ENCODE data around the gene THSD4. TPM values are rescaled to one million over a fixed set of nuclear protein-coding genes. Genes with fewer than 3 reads are reported as not detected.

THSD4 gene
- total RNA-seq, 1 experiment from 2014 or later, result 29.0 TPM

GRCh38 chr15:71228403-71228802 is 113.1 kb downstream of the THSD4 start:
- Histone ChIP-seq H3K9me3 (ENCODE audit: low read length) (no peaks in the 10 kb centered on the region), H3K9ac (ENCODE audit: low read length) (no peak overlapping the region), H3K4me3 (ENCODE audit: low read length) (no peak overlapping the region), H2AFZ (ENCODE audit: low read length) (no peak overlapping the region), H3K27ac (ENCODE audit: low read length) (no peak overlapping the region), H3K79me2 (ENCODE audit: low read length) (no peaks in the 10 kb centered on the region), H4K20me1 (ENCODE audit: low read length) (no peaks in the 10 kb centered on the region), H3F3A (ENCODE audit: low read length, unreplicated experiment) (no peaks in the 10 kb centered on the region), H3K27me3 (ENCODE audit: low read length) (no peaks in the 10 kb centered on the region), H3K9me2 (replicated peaks; ENCODE audit: low read length) (no peaks in the 10 kb centered on the region), H3K36me3 (ENCODE audit: low read depth, low read length) (no peaks in the 10 kb centered on the region; the same call in 1 of the 2 replicates), H3K4me1 (ENCODE audit: insufficient read depth, low read length) (no peaks in the 10 kb centered on the region), H3K4me2 (ENCODE audit: low read length) (no peak overlapping the region)
- no peak for DNase-seq
- BruUV-seq (replicated peaks), result no TSS peak
- ChIA-PET CTCF (no interaction called here), POLR2A (ENCODE audit: unreplicated experiment) (no interaction called here)
- ATAC-seq, result no peak
- no peak for TF ChIP-seq EZH2 (IDR thresholded peaks at IDR 0.05; ENCODE audit: low read length, unreplicated experiment)
- no peak for TF ChIP-seq CTCF (conservative IDR thresholded peaks at IDR 0.05; ENCODE audit: low read depth, low read length)
- no peak for TF ChIP-seq EZH2phosphoT487 (IDR thresholded peaks at IDR 0.05; ENCODE audit: borderline replicate concordance, low read length)
- intact Hi-C loops (cut with micrococcal nuclease), result no loop called here

DNA sequence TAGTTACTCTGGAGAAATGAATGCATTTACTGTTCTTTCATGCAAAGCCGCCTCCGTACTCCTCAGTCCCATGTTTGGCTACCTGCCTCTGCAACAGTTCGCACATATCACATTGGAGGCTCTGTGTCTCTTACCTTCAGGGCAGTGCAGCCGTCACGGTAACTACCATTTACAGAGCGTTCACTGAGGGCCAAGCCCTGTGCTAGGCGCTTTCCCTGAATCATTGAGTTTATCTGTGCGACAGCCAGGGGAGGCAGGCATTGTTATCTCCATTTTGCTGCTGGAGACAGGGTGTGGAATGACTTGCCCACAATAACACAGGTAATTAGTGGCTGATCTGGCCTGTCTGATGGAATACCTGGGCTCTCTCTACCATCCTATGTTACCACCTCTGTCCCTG is 115.0 kb downstream of the THSD4 start:
- H3K27me3 ChIP-seq (ENCODE audit: low read length), result no peaks in the 10 kb centered on the region
- no peak overlapping the region for H2AFZ ChIP-seq (ENCODE audit: low read length)
- TF ChIP-seq EZH2 (IDR thresholded peaks at IDR 0.05; ENCODE audit: low read length, unreplicated experiment), result no peak
- TF ChIP-seq EZH2phosphoT487 (IDR thresholded peaks at IDR 0.05; ENCODE audit: borderline replicate concordance, low read length), result no peak
- no peak for TF ChIP-seq CTCF (conservative IDR thresholded peaks at IDR 0.05; ENCODE audit: low read depth, low read length)
- no peaks in the 10 kb centered on the region for H3K9me2 ChIP-seq (replicated peaks; ENCODE audit: low read length)
- ATAC-seq, result no peak
- intact Hi-C loops (cut with micrococcal nuclease), result no loop called here
- DNase-seq, result no peak
- POLR2A ChIA-PET (ENCODE audit: unreplicated experiment), result no interaction called here
- no peaks in the 10 kb centered on the region for H3F3A ChIP-seq (ENCODE audit: low read length, unreplicated experiment)
- no peaks in the 10 kb centered on the region; the same call in 1 of the 2 replicates for H3K36me3 ChIP-seq (ENCODE audit: low read depth, low read length)
- CTCF ChIA-PET, result no interaction called here
- no peaks in the 10 kb centered on the region for H3K79me2 ChIP-seq (ENCODE audit: low read length)
- H3K4me3 ChIP-seq (ENCODE audit: low read length), result no peak overlapping the region
- H3K9ac ChIP-seq (ENCODE audit: low read length), result no peak overlapping the region
- no peaks in the 10 kb centered on the region for H3K4me1 ChIP-seq (ENCODE audit: insufficient read depth, low read length)
- no TSS peak for BruUV-seq (replicated peaks)
- H4K20me1 ChIP-seq (ENCODE audit: low read length), result no peaks in the 10 kb centered on the region
- no peaks in the 10 kb centered on the region for H3K9me3 ChIP-seq (ENCODE audit: low read length)
- H3K4me2 ChIP-seq (ENCODE audit: low read length), result no peak overlapping the region
- no peak overlapping the region for H3K27ac ChIP-seq (ENCODE audit: low read length)

DNA sequence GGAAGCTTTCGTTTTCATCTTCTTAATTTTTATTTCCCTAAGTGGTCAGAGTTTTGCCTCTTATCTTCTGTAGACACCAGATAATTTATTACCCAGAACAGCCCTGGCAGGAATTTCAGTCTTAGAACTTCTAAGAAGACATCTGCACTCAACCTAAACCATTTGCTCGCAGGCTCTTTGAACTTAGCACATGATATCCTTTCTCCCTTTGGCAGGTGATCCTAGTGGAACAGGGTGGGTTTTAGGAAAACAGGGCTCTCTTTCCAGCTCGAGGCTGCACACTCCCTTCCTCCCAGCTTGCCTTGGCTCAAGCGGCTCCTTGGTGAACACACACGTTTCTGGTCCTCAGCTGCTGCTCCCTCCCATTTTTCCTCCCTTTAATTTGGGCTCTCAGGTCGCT is 116.5 kb downstream of the THSD4 start:
- Histone ChIP-seq H3K4me1 (ENCODE audit: insufficient read depth, low read length) (no peaks in the 10 kb centered on the region), H3K27me3 (ENCODE audit: low read length) (no peaks in the 10 kb centered on the region), H3K9me3 (ENCODE audit: low read length) (no peaks in the 10 kb centered on the region), H4K20me1 (ENCODE audit: low read length) (no peaks in the 10 kb centered on the region), H3K79me2 (ENCODE audit: low read length) (no peaks in the 10 kb centered on the region), H3K9ac (ENCODE audit: low read length) (no peak overlapping the region), H3K4me3 (ENCODE audit: low read length) (no peak overlapping the region), H3K27ac (ENCODE audit: low read length) (no peak overlapping the region), H3F3A (ENCODE audit: low read length, unreplicated experiment) (no peaks in the 10 kb centered on the region), H3K36me3 (ENCODE audit: low read depth, low read length) (0 out of 2 replicates have a peak, but pooled peaks cover 3% of the 10 kb centered on the region), H2AFZ (ENCODE audit: low read length) (no peak overlapping the region), H3K4me2 (ENCODE audit: low read length) (no peak overlapping the region), H3K9me2 (replicated peaks; ENCODE audit: low read length) (no peaks in the 10 kb centered on the region)
- intact Hi-C loops (cut with micrococcal nuclease), result no loop called here
- CTCF ChIA-PET, result no interaction called here
- ATAC-seq, result no peak
- TF ChIP-seq CTCF (conservative IDR thresholded peaks at IDR 0.05; ENCODE audit: low read depth, low read length), result no peak
- no peak for TF ChIP-seq EZH2 (IDR thresholded peaks at IDR 0.05; ENCODE audit: low read length, unreplicated experiment)
- TF ChIP-seq EZH2phosphoT487 (IDR thresholded peaks at IDR 0.05; ENCODE audit: borderline replicate concordance, low read length), result no peak
- no peak for DNase-seq
- POLR2A ChIA-PET (ENCODE audit: unreplicated experiment), result no interaction called here
- BruUV-seq (replicated peaks), result no TSS peak
